NCI-H1694 treated with DMSO at 0.1 percent for 48 hours (cell line): ENCODE results near the gene PDZD8.

ENCODE experiments used
- DNase-seq: peaks from one replicate; lab custom pipeline; 2025; lab: John Stamatoyannopoulos, UW

Gene PDZD8, protein sequence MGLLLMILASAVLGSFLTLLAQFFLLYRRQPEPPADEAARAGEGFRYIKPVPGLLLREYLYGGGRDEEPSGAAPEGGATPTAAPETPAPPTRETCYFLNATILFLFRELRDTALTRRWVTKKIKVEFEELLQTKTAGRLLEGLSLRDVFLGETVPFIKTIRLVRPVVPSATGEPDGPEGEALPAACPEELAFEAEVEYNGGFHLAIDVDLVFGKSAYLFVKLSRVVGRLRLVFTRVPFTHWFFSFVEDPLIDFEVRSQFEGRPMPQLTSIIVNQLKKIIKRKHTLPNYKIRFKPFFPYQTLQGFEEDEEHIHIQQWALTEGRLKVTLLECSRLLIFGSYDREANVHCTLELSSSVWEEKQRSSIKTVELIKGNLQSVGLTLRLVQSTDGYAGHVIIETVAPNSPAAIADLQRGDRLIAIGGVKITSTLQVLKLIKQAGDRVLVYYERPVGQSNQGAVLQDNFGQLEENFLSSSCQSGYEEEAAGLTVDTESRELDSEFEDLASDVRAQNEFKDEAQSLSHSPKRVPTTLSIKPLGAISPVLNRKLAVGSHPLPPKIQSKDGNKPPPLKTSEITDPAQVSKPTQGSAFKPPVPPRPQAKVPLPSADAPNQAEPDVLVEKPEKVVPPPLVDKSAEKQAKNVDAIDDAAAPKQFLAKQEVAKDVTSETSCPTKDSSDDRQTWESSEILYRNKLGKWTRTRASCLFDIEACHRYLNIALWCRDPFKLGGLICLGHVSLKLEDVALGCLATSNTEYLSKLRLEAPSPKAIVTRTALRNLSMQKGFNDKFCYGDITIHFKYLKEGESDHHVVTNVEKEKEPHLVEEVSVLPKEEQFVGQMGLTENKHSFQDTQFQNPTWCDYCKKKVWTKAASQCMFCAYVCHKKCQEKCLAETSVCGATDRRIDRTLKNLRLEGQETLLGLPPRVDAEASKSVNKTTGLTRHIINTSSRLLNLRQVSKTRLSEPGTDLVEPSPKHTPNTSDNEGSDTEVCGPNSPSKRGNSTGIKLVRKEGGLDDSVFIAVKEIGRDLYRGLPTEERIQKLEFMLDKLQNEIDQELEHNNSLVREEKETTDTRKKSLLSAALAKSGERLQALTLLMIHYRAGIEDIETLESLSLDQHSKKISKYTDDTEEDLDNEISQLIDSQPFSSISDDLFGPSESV

GRCh38 chr10:117375360-117376178 is at the start of gene PDZD8:
TSS of gene PDZD8 (minus strand) at chr10:117375440. CDS start at chr10:117375227, 213 bp downstream.
- DNase-seq: peak; percentile 39

DNA sequence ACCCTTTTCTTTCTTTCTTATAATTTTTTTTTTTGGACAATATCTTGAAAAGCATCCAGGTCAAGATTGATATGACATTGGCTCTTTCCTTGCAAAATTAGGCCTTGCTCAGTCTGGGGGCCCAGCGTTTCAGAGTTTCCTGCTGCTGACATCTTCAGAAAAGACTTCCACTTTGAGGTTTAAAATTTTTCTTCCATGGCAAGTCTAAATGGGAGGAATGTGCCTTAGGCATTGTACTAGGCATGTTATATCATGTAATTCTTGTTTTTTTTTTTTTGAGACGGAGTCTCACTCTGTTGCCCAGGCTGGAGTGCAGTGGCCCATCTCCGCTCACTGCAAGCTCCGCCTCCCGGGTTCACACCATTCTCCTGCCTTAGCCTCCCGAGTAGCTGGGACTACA is 48.9 kb upstream of the PDZD8 start:
- DNase-seq: no peak

DNA sequence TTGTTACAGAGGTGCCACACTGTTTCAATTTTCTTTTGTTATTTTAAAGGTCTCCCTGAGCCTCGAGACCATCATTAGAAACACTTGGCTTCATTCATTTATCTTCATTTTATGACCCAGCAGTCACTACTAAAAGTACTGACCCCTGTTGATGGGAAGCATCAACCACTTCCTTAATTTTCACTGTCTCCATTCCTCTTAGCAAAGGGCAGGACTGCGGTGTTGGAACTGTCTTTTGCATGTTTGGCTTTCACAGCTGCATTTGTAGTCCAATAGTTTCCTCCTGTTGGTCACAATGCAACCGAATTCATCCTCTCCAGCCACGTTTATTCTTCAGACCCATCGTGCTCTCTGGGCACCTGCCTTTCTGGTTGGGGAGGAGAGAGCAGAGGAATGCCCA is 46.7 kb upstream of the PDZD8 start:
- DNase-seq: no peak

- no peak for DNase-seq
Observed at GRCh38 chr10:117420768-117421167, 45.5 kb upstream of the PDZD8 start.

GRCh38 chr10:117419921-117420320 is 44.7 kb upstream of the PDZD8 start:
- DNase-seq: no peak

DNA sequence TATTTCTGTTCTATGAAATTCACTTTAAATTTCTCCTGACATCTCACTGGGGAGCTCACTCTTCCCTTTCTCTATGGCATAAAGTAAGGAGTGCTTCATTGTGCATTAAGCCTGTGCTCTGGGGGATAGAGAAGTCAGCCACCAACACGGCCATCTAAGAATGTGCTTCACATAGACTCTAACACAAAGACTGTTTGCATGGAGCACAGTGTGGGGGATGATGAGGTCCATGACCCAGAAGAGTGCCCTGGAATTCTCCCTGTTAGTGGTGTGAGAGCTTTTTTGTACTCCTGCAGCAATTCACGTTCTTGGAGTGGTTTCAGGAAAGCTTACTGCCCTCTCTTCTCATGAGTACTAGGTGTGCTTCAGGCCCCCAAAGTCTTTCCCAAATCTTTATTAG is 43.9 kb upstream of the PDZD8 start:
- DNase-seq: no peak

GRCh38 chr10:117418121-117418520 is 42.9 kb upstream of the PDZD8 start:
- DNase-seq: no peak

- DNase-seq: no peak
Observed at GRCh38 chr10:117417196-117417595, 42.0 kb upstream of the PDZD8 start.

GRCh38 chr10:117413928-117414618 is 38.8 kb upstream of the PDZD8 start:
- DNase-seq: no peak

- no peak for DNase-seq
Observed at GRCh38 chr10:117412469-117413010, 37.3 kb upstream of the PDZD8 start.

DNA sequence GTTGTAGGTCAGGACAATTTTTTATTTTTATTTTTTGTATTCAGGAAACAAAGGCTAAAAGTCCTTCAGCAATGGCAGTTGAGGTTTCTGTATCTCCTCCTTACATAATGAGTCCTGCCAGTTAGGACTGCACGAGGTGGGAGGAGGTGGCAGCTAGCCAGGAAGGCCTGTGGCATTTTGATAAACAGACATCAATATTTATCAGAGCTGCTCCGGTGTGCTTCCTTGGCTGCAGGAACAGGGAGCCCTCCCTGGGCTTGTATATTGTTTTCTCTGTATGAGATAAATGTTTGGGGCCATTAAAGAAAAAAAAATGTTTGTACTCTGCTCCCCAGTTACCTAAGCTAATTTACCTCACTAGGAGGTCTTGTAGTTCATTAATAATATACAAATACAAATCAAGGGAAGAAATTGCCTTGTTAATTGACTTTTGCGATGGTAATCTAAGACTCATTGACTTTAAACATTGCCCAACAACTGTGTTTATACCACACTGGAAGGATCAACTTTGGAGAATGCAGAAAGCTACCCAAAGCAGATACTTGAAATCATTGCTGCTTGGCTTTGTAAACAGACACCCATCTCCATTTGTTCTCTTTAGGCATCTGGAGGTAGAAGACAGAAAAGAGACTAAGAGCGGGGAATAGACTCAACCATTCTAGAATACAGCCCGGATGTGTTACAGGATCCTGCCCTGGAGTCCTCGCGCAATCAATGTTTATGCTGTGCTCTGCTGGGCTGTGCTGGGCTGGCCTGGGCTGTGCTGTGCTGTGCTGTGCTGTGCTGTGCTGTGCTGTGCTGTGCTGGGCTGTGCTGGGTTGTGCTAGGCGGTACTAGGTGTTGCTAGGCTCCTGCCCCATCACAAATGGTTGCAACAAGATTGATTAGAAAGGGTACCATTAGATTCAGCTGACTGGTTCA is 36.5 kb upstream of the PDZD8 start:
- DNase-seq: no peak

- DNase-seq: no peak
Observed at GRCh38 chr10:117410557-117410956, 35.3 kb upstream of the PDZD8 start.

DNA sequence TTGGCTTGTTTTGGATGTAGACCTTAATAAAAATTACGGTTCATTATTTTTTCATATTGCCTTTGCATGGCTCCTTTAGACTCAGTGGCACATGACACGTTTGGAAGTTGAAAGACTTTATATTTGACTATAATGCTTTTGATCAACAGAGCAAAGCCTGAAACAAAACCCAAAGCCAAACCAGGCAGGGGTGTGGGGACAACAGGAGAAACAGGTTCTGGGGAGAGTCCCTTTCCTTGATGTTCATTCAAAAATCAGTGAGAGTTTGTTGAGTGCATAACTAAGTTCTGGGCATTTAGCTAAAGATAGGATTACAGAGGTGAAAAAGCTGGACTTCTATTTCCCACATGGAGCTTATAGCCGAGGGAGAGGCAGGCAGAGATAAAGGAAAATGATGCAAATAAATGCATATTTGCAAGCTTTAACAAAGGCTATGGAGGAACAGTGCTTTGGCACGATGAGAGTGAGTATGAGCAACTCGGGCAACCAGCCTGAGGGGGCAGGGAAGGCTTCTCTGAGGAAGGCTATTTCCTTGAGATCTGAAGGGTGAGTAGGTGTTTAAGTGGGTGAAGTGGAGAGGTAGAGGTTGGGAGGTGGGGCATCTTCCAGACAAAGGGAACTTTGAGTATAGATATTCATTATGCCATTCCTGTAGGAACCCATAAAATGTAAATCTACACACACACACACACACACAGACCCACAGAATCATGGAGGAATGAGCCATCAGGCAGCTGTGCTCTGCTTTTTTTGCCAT is 34.5 kb upstream of the PDZD8 start:
- DNase-seq: no peak

- no peak for DNase-seq
Observed at GRCh38 chr10:117408436-117409384, 33.5 kb upstream of the PDZD8 start.

DNA sequence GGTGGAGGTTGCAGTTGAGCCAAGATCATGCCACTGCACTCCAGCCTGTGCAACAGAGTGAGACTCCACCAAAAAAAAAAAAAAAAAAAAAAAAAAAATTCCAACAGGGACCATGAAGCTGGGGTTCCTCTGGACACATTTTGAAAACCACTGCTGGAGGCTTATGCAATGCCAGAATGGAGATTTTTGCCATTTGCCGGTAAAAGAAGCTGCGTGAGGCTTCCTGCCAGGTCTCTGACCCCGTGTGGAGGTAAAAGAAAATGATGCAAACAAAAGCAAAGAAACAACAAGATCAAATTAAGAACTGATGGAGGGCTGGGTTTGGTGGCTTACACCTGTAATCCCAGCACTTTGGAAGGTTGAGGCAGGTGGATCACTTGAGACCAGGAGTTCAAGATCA is 30.5 kb upstream of the PDZD8 start:
- DNase-seq: no peak

GRCh38 chr10:117400329-117400728 is 25.1 kb upstream of the PDZD8 start:
- DNase-seq: no peak

DNA sequence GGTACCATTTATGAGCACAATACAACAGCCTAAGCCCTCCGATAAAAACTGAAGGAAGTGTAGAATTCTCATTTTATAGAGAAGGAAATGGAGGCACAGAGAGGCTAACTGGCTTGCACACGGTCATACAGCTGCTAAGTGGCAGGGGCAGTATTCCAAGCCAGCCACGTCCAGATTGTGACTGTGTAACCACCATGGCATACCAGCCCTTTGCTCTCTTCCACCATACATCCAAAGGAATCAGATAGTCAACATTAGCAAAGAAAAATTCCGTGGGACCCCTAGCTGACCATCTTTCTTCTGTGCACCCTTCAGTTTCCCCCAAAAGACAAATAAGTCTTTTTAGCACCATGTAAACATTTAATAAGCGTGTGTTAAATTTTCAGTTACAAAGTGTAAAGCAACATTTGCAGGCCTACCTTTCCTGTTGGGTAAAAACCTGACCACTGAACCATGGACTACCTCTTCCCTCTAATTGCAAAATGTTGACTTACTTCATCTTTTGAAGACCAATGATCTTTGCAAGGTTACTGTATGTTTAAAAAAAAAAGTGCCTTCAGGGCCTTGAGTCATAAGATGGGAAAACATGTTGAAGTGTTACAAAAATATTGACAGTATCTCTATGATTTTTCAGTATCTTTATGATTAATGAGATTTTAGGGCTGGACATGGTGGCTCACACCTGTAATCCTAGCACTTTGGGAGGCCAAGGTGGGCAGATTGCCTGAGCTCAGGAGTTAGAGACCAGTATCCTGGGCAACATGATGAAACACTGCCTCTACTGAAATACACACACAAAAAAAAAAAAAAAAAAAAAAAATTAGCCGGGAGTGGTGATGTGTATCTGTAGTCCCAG is 24.3 kb upstream of the PDZD8 start:
- DNase-seq: no peak
